GM12891 (cell line): ENCODE measurements around the gene CHRNA1.

ENCODE experiments used
- POLR2A ChIP-seq: IDR thresholded peaks from 2 replicates; pipeline ENCODE4 v1.6.1; 2011; ENCODE audit warnings: low read depth, low read length, control low read depth
- POLR2AphosphoS5 ChIP-seq: IDR thresholded peaks from 2 replicates; pipeline ENCODE4 v1.6.1; 2011; ENCODE audit warnings: low read depth, low read length, control low read depth

DNA sequence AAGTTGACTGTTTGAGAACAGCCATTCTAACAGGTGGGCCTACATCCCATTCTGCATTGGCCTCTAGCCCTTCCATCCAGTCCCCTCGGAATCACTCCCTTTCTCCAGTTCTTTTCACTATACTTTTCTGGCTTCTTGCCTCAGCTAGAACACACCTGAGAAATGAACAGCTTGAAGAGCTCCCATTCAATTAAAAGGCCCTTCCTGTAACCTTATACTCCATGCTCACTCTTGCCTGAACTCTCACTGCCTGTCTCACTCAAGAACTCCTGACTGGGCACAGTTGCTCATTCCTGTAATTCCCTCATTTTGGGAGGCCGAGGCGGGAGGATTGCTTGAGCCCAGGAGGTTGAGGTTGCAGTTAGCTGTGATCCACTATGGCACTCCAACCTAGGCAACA lies 23.6 kb downstream of the CHRNA1 start:
- TF ChIP-seq POLR2A (no peak), POLR2AphosphoS5 (no peak)
